Stimulated activated CD8-positive, alpha-beta memory T cell treated with anti-CD3 and anti-CD28 coated beads, Interleukin-7, amount 100 ng/mL, for 24 hours (primary cell): ENCODE measurements around the gene FZD2.
"Not testable (repeated sequence)": the region's sequence is repeated elsewhere in the genome, so short reads cannot be mapped to it uniquely, and the experiment has no call there.

Source experiments
- DNase-seq: peaks from one replicate; pipeline ENCODE4 v3.0.0-alpha.2; 2020; ENCODE audit warnings: low read depth

Gene FZD2

GRCh38 chr17:44575403-44575802, 18.1 kb downstream of the FZD2 start:
- no peak for DNase-seq

GRCh38 chr17:44578947-44579346, 21.7 kb downstream of the FZD2 start:
- no peak for DNase-seq

- DNase-seq, result no peak
These were observed 24.6 kb downstream of the FZD2 start for GRCh38 chr17:44581868-44582267.

GRCh38 chr17:44584443-44584842, 27.2 kb downstream of the FZD2 start:
- DNase-seq, result no peak

- no peak for DNase-seq
These were observed 28.0 kb downstream of the FZD2 start for GRCh38 chr17:44585315-44585714.

GRCh38 chr17:44587339-44587738, 30.1 kb downstream of the FZD2 start:
- DNase-seq, result no peak

- no peak for DNase-seq
These were observed 32.2 kb downstream of the FZD2 start for GRCh38 chr17:44589316-44590071.

GRCh38 chr17:44590072-44590462, 32.8 kb downstream of the FZD2 start:
- not testable (repeated sequence) for DNase-seq

GRCh38 chr17:44590762-44591161, 33.5 kb downstream of the FZD2 start:
- DNase-seq, result not testable (repeated sequence)

GRCh38 chr17:44591206-44591605, 33.9 kb downstream of the FZD2 start:
- DNase-seq, result no peak

- no peak for DNase-seq
These were observed 35.9 kb downstream of the FZD2 start for GRCh38 chr17:44593156-44593555.

- DNase-seq, result no peak
These were observed 38.0 kb downstream of the FZD2 start for GRCh38 chr17:44595216-44595775.

GRCh38 chr17:44598329-44598728, 41.0 kb downstream of the FZD2 start:
- DNase-seq, result no peak

GRCh38 chr17:44598932-44599297, 41.6 kb downstream of the FZD2 start:
- no peak for DNase-seq

- no peak for DNase-seq
These were observed 42.3 kb downstream of the FZD2 start for GRCh38 chr17:44599298-44600175.

GRCh38 chr17:44601539-44601938, 44.3 kb downstream of the FZD2 start:
- DNase-seq, result no peak

- DNase-seq, result no peak
These were observed 44.7 kb downstream of the FZD2 start for GRCh38 chr17:44601973-44602372.

- no peak for DNase-seq
These were observed 45.1 kb downstream of the FZD2 start for GRCh38 chr17:44602390-44602789.

GRCh38 chr17:44602970-44603369, 45.7 kb downstream of the FZD2 start:
- no peak for DNase-seq

GRCh38 chr17:44604116-44604761, 47.0 kb downstream of the FZD2 start:
- no peak for DNase-seq

GRCh38 chr17:44604768-44605485, 47.6 kb downstream of the FZD2 start:
- DNase-seq, result no peak

- no peak for DNase-seq
These were observed 49.4 kb downstream of the FZD2 start for GRCh38 chr17:44606658-44607057.
